HuH-7 (cell line): ENCODE measurements around the gene ANKRD50.

Experiments used
- DNase-seq: peaks from one replicate; pipeline ENCODE4 v3.0.0; 2011; ENCODE audit warnings: low spot score

The ANKRD50 gene

GRCh38 chr4:124710015-124710741 is 2.4 kb downstream of the ANKRD50 start:
- DNase-seq, result no peak

GRCh38 chr4:124708517-124709300 is 3.8 kb downstream of the ANKRD50 start:
- DNase-seq, result no peak

DNA sequence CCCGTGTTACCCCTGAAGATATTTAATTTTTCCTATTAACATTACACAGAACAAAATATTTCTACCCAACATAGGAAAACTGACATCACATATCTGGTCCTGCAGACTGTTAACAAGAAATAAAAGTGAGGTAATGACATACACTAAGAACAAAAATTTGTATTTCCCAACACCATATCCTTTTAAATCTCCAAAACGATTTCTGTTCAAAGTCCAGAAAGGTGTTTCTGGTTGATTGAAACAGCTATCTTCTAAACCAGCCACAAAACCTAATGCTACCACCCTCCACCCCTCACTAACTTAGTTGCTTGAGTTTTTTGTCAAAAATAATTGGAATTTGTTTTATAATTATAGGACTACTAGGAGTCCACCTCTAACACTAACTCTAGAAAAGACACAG is 7.1 kb downstream of the ANKRD50 start:
- DNase-seq, result no peak

- DNase-seq, result no peak
These were observed 9.4 kb downstream of the ANKRD50 start for GRCh38 chr4:124703154-124703553.

DNA sequence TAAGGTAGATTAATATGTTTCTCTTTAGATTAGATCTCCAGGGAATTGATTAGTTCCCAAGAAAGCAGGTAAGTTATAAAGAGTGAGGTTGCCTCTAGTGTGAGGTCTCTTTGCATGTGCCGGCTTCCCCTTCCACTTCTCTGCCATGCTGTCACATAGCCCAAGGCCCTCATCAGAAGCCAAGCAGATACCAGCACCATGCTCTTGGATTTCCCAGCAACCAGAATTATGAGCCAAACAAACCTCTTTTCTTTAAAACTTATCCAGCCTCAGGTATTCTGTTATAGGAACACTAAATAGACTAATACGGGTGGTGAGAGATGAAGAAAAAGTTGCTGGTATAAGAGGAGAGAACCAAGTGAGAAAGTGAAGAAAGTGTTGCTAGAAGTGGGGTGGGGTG is 15.1 kb downstream of the ANKRD50 start:
- no peak for DNase-seq

- no peak for DNase-seq
These were observed 16.4 kb downstream of the ANKRD50 start for GRCh38 chr4:124696182-124696581.

GRCh38 chr4:124694946-124695598 is 17.5 kb downstream of the ANKRD50 start:
- no peak for DNase-seq

- no peak for DNase-seq
These were observed 18.2 kb downstream of the ANKRD50 start for GRCh38 chr4:124694306-124694705.

DNA sequence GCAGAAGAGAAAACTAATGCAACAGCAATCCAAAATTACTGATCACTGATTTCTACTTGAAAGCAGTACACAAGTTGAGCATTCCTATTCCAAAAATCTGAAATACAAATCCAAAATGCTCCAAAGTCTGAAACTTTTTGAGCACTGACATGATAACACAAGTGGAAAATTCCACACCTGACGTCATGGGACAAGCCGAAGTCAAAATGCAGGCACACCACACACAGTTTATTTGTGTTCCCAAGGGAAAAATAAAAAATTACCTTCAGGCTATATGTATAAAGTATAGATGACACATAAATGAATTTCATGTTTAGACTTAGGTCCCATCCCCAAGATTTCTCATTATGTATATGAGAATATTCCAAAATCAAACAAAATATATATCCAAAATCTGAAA is 20.7 kb downstream of the ANKRD50 start:
- DNase-seq, result no peak

GRCh38 chr4:124686279-124686678 is 26.3 kb downstream of the ANKRD50 start:
- no peak for DNase-seq

- no peak for DNase-seq
These were observed 26.7 kb downstream of the ANKRD50 start for GRCh38 chr4:124685851-124686250.

DNA sequence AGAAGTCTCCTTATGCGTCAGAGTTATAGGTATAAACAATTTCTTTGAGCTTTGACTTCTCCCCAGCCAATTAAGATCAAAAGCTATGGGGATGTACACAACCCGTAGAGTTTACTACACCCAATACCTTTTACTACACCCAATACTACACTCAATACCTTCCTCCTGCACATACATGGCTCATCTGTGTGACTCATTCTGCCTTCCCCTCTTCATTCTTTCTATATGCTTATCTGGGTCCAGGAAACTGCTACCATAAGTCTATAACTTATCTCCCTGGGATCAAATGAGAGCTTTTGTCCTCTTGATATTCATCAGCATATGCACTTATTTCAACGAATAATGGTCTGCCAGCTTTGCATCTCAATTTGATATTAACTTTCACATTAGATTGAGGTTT is 28.2 kb downstream of the ANKRD50 start:
- no peak for DNase-seq

DNA sequence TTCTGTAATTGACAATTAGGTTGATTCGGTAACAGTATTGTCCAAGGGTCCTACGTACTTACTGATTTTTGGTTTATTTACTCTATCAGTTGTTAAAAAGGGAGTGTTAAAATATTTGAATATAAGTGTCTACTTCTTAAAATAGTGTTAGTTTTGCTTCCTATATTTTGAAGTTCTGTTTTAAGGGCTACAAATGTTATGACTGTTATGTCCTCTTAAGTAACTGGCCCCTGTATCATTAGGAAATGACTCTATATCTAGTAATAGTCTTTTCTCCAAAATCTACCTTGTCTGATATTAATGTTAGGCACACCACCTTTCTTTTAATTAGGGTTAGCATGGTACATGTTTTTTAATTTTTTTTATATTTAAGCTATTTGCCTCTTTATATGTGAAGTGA is 30.1 kb downstream of the ANKRD50 start:
- no peak for DNase-seq

GRCh38 chr4:124666496-124666895 is 46.0 kb downstream of the ANKRD50 start:
- DNase-seq, result no peak

DNA sequence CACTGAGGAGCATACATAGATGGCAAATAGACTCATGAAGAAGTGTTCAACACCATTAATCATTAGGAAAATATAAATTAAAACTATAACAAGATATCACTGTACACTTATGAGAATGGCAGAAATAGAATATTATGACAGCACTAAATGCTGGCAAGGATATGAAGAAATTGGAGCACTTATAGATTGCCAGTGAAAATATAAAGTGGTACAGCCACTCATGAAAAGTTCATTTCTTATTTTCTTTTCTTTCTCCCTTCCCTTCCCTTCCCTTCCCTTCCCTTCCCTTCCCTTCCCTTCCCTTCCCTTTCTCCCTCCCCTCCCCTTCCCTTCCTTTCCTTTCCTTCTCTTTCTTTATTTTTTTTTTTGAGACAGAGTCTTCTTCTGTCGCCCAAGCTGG is 53.7 kb downstream of the ANKRD50 start:
- DNase-seq, result no peak

DNA sequence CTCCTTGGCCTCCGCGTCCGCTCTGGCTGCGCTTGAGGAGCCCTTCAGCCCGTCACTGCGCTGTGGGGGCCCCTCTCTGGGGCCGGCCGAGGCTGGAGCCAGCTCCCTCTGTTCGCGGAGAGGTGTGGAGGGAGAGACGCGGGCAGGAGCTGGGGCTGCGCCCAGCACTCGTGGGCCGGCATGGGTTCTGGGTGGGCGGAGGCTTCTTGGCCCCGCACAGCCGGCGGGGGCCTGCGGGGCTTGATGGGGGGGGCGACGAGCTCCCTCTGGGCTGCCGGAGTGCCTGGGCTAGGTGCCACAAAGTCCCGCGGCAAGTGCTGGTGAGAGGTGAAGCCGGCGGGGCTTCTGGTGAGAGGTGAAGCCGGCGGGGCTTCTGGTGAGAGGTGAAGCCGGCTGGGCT is 61.9 kb downstream of the ANKRD50 start:
- no peak for DNase-seq

DNA sequence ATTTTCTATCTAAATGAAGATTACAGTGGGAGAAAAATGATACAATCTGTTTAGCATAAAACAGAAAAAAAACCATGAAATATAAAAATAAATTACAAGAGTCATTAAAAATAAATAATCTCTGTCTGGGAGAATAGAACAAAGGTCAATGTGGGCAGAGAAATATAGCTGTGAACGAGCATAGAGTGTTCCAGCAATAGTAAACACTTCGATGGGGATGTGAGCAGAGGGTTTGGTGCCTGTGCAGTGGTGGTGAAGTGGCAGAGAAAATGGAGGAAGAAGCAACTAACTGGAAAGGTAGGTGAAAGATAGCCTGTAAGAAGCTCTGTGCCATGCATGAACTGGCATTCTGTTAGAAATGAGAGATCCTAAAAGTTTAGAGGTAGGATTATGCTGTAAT is 64.9 kb downstream of the ANKRD50 start:
- DNase-seq, result no peak

DNA sequence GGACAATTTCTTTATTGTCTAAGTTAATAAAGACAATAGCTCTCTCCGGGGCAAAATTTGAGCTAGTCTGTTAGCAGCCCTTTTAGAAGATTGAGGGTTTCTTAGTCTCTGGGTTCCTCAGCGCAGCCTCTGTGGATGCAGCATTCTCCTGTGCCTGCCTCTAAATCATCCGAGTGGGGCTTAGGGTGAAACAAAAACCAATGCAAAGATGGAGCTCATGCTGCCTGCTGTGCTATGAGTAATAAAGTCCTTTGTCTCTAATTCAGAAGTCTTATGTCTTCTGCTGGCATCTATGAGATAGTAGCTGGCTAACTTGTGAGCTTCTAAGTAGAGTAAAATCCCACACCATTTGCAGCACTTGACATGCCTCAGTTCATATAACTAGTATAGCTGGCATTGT is 67.9 kb downstream of the ANKRD50 start:
- DNase-seq, result no peak

DNA sequence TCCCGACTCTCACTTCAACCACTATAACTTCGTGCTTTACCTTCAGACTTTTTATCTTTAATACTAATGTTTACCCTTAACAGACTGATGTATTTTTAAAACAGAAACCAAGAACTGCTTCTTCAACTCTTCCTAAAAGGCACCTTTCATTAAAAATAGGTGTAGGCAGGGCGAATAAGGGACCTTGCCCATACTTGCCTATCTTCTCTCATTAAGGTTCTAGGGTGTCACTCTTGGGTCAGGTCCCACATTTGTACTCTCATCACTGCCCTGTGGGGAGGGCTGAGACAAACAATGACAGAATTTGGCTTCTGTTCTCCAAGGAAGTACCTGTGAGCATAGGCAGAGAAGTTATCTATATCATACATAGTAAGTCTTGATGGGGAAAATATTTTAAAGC is 69.7 kb downstream of the ANKRD50 start:
- no peak for DNase-seq

DNA sequence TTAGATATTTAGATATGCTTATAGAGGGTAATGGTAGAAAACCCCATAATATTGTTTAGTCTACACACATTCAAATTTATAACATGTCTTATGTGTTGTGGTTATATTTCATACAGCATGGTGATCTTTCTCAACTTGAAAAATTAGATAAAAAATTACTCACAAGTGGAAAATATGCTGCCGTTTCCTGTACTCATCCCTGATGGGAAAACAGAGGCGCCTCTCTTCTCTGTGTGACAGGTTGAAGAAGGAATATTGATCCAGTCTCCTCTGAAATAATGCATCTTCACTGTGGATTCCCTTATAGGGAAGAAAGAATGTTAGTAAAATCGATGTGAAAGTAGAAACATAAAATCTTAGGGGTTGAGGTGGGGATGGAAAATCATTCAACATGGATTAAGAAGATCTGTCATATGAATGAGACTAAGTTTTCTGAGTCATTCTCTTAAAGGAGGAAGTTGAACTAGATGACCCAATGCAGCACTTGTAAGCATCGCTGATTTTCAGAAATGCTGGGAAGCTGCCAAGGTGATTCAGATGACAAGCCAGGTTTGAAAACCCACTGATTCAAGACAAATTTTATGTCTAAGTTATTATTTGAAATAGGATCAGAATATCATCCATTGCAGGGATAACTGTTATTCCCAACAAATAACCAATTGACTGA is 70.7 kb downstream of the ANKRD50 start:
- no peak for DNase-seq

DNA sequence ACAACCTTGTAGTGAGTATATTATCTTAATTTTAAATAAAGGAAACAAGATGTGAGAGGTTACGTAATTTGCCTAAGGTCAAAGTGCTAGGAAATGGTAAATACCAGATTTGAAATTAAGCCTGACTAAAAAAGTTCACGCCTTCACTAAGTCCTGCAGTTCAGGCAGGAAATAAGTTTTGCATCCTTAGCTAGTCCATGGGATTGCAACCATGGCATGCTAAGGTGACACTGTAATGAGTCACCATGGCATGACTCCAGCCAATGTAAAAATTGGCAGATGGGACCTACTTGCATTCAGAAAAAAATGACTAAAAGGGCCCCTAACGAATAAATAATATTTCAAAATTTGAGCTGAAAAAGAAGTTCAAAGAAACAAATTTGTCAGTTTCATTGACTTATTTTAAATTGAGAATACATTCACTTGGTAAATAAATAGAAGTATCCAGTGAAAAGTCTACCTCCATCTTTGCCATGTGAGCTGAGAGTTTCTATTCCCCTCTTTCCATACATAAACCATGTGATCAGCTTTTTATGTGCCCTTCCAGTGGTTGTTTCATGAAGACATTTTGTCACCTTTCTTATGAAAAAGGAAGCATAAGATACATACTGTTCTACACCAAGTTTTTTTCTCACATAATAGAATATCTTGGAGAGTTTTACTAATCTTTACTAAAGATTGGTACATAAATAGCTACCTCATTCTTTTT is 72.4 kb downstream of the ANKRD50 start:
- no peak for DNase-seq

DNA sequence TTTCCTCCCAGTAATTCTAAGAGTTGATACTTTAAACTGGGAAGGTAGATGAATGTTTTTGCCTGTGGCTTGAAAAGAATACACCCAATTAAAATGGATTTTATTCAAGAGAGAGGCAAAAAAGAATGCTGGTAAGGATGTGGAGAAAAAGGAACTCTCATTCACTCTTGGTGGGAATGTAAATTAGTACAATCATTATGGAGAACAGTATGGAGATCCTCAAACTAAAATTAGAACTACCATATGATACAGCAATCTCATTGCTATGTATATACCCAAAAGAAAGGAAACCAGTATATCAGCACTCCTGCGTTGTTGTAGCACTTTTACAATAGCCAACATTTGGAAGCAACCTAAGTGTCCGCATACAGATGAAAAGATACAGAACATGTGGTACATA is 75.2 kb downstream of the ANKRD50 start:
- no peak for DNase-seq
